Measurements from ENCODE around the gene VPS36. TPM values are rescaled to one million over a fixed set of nuclear protein-coding genes. Genes with fewer than 3 reads are reported as not detected.

The VPS36 gene
- total and polyA plus RNA-seq, 9 of the 15 experiments (the other 6 are each of a cell fraction or from before 2014, with no cell fraction given) = 8.4 to 30.6 (median 23.7) TPM

DNA sequence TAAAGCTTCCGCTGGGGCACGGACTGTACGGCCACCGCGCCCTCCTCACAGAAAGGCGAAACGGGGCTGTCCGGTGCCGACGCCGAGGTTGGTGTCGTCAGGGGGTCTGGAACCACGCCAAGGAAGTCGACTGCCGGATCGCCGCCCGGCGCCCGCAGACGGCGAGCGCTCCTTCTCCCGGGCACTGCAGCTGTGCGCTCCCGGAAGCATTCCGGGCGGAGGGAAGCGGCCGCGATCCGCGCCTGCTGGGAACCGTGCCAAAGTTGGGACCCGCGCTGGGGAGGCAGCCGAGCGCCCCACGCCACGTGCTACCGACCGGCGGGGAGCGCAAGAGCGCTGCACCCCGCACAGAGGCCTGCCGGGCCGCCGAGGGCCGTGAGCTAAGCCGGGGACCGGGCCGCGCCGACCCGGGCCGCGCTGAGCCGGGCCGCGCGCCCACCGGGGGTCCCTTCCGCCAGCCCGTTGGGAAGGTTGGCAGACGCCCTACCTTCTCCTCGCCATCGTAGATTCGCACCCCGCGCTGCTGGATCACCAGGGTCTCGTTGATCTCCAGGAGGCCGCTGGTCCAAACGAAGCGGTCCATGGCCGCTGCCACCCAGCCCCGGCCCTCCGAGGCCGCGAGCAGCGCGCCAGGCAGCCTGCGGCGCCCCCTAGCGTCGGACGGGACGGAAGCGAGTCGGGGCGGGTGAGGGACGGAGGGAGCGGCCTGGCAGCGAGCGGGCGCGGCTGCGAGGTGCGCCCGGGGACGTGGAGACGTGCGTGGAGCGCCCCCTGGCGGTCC lies at the start of gene VPS36 (continued):
- no peak for TF ChIP-seq ZNF740 (CRISPR knock-in tag; IDR thresholded peaks at IDR 0.05)
- no peak for TF ChIP-seq ZNF740 (tag; IDR thresholded peaks at IDR 0.05)
- peak; percentile 34; the same call in 1 of the 2 replicates for TF ChIP-seq HCFC1 (IDR thresholded peaks at IDR 0.05; ENCODE audit: low read depth, low read length)
- TF ChIP-seq CHCHD3 (CRISPR knock-in tag; IDR thresholded peaks at IDR 0.05) = no peak
- TF ChIP-seq MCM5 (IDR thresholded peaks at IDR 0.05; ENCODE audit: low read depth) = no peak
- TF ChIP-seq YY1 (IDR thresholded peaks at IDR 0.05; ENCODE audit: borderline replicate concordance in 1 of 3, control insufficient read depth in 1 of 3, extremely low read depth in 1 of 3, insufficient read depth in 3 of 3, insufficient read length in 1 of 3, insufficient replicate concordance in 2 of 3, low read depth in 1 of 3, low read length in 2 of 3) = peak; percentile 45 to 90 (median 86)
- peak; percentile 87 for TF ChIP-seq GABPA (tag; conservative IDR thresholded peaks at IDR 0.05; ENCODE audit: low read depth)
- TF ChIP-seq ZNF134 (CRISPR knock-in tag; conservative IDR thresholded peaks at IDR 0.05) = no peak
- TF ChIP-seq PCBP1 (IDR thresholded peaks at IDR 0.05; ENCODE audit: low read depth, low read length, poor library complexity, severe bottlenecking) = no peak
- TF ChIP-seq, protein P1, sequence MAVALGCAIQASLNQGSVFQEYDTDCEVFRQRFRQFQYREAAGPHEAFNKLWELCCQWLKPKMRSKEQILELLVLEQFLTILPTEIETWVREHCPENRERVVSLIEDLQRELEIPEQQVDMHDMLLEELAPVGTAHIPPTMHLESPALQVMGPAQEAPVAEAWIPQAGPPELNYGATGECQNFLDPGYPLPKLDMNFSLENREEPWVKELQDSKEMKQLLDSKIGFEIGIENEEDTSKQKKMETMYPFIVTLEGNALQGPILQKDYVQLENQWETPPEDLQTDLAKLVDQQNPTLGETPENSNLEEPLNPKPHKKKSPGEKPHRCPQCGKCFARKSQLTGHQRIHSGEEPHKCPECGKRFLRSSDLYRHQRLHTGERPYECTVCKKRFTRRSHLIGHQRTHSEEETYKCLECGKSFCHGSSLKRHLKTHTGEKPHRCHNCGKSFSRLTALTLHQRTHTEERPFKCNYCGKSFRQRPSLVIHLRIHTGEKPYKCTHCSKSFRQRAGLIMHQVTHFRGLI (CRISPR knock-in tag; IDR thresholded peaks at IDR 0.05) = no peak
- TF ChIP-seq ZNF347 (CRISPR knock-in tag; IDR thresholded peaks at IDR 0.05; ENCODE audit: low read depth) = no peak
- no peak for TF ChIP-seq HDAC3 (IDR thresholded peaks at IDR 0.05; ENCODE audit: borderline replicate concordance, partially characterized antibody)
- TF ChIP-seq EHMT2 (IDR thresholded peaks at IDR 0.05) = no peak
- TF ChIP-seq SAFB (IDR thresholded peaks at IDR 0.05; ENCODE audit: borderline replicate concordance, low read depth, low read length) = 0 out of 2 replicates have a peak, but pooled peaks have one; percentile 26
- no peak for TF ChIP-seq ZKSCAN3 (CRISPR knock-in tag; IDR thresholded peaks at IDR 0.05)
- TF ChIP-seq UBTF (IDR thresholded peaks at IDR 0.05; ENCODE audit: borderline replicate concordance in 1 of 2, low read depth in 2 of 2, low read length in 2 of 2) = peak; percentile 57 to 90; a peak in 2 of 4 replicates
- TF ChIP-seq RAD21 (CRISPR knock-in tag; conservative IDR thresholded peaks at IDR 0.05 in 1 of 2, IDR thresholded peaks at IDR 0.05 in 1 of 2) = peak; percentile 81 to 85
- TF ChIP-seq ZNF316 (IDR thresholded peaks at IDR 0.05) = peak; percentile 34
- peak; percentile 6; the same call in 1 of the 2 replicates for TF ChIP-seq KDM2B (CRISPR knock-in tag; IDR thresholded peaks at IDR 0.05)
